ENCODE measurements around the gene KLK5.

The KLK5 gene

GRCh38 chr19:50894478-50895356, 58.1 kb downstream of the KLK5 start:
- Histone ChIP-seq H3K9me3 (no peaks in the 10 kb centered on the region), H3K4me3 (ENCODE audit: low read depth, low read length) (no peak overlapping the region), H3K4me1 (peaks cover 5% of the 10 kb centered on the region; the same call in 1 of the 2 replicates), H3K36me3 (no peaks in the 10 kb centered on the region), H3K27me3 (no peaks in the 10 kb centered on the region)
- no peak for DNase-seq
- no peak for TF ChIP-seq CTCF (IDR thresholded peaks at IDR 0.05; ENCODE audit: low read depth, low read length)
